T-cell (primary cell): Measurements from ENCODE around the gene DHX34. TPM values are rescaled to one million over a fixed set of nuclear protein-coding genes. Genes with fewer than 3 reads are reported as not detected.
"Not testable (repeated sequence)": the region's sequence is repeated elsewhere in the genome, so short reads cannot be mapped to it uniquely, and the experiment has no call there.

ENCODE experiments used
- ATAC-seq, 4 experiments: fragments of 200-7000 bp in 3 of 4; fragments of 150-1000 bp in 1 of 4; cut with Tn5 transposase; replicated peaks in 1 of 4; 1 replicate in 3 of 4; 2 replicates in 1 of 4; pipeline ENCODE4 v1.10.0; 2021; ENCODE audit warnings: moderate library complexity in 3 of 4, mild to moderate bottlenecking in 2 of 4, moderate number of reproducible peaks in 1 of 4
- CTCF ChIA-PET, 2 donors: fragments of 300-600 bp; sonication (Branson Sonifier 250); formaldehyde crosslinking; loops; one replicate each; lab custom pipeline; 2022; ENCODE audit warnings: antibody characterized with exemption in 2 of 2; lab: Charles Lee
- POLR2A ChIA-PET, 2 donors: fragments of 300-600 bp; sonication (Branson Sonifier 250); formaldehyde crosslinking; loops; one replicate each; lab custom pipeline; 2022; ENCODE audit warnings: antibody characterized with exemption in 2 of 2; lab: Charles Lee
- DNase-seq, 35 experiments: peaks; one replicate each; pipeline versions ENCODE4 v3.0.0 to v3.0.0-alpha.2; 2013 to 2023
- H3K27ac ChIP-seq: one replicate; pipeline ENCODE4 v1.5.1; 2013; ENCODE audit warnings: low read length
- H3K27me3 ChIP-seq, 2 experiments: replicated peaks in 1 of 2; 1 replicate in 1 of 2; 2 replicates in 1 of 2; pipeline versions ENCODE4 v1.6.1 to v1.7.0; 2013; ENCODE audit warnings: low read length in 1 of 2, mixed read lengths in 1 of 2; ENCODE audit not compliant: control insufficient read depth in 2 of 2, insufficient read depth in 2 of 2; ENCODE audit errors: extremely low read depth in 1 of 2
- H3K36me3 ChIP-seq, 2 donors: 1 replicate in 1 of 2; 2 replicates in 1 of 2; pipeline versions ENCODE4 v1.6.1 to v1.7.0; 2013; ENCODE audit warnings: low read length in 1 of 2; ENCODE audit not compliant: control insufficient read depth in 2 of 2, insufficient read depth in 1 of 2; ENCODE audit errors: extremely low read depth in 1 of 2
- H3K4me1 ChIP-seq, 2 experiments: 1 replicate in 1 of 2; 2 replicates in 1 of 2; pipeline versions ENCODE4 v1.6.1 to v1.7.0; 2013; ENCODE audit warnings: low read length in 2 of 2, mixed read lengths in 1 of 2; ENCODE audit not compliant: insufficient read depth in 2 of 2, control insufficient read depth in 1 of 2; ENCODE audit errors: extremely low read depth in 1 of 2
- H3K4me3 ChIP-seq, 2 donors: 1 replicate in 1 of 2; 2 replicates in 1 of 2; pipeline versions ENCODE4 v1.5.1 to v1.7.0; 2013; ENCODE audit warnings: mild to moderate bottlenecking in 2 of 2, low read length in 1 of 2, moderate library complexity in 1 of 2; ENCODE audit not compliant: control insufficient read depth in 1 of 2; ENCODE audit errors: extremely low read depth in 1 of 2
- H3K9me3 ChIP-seq: 2 replicates; pipeline ENCODE4 v1.7.0; 2013
- H3K27ac Mint-ChIP-seq, 2 donors: one replicate each; pipeline ENCODE4 v1.8.0; 2020 to 2021; ENCODE audit warnings: mild to moderate bottlenecking in 2 of 2, mixed read lengths in 2 of 2
- H3K27me3 Mint-ChIP-seq, 2 donors: one replicate each; pipeline ENCODE4 v1.8.0; 2021 to 2022; ENCODE audit warnings: mixed read lengths in 2 of 2
- H3K36me3 Mint-ChIP-seq: one replicate; pipeline ENCODE4 v1.8.0; 2021; ENCODE audit warnings: mixed read lengths
- H3K4me1 Mint-ChIP-seq, 3 donors: one replicate each; pipeline ENCODE4 v1.8.0; 2020 to 2022; ENCODE audit warnings: mixed read lengths in 3 of 3, mild to moderate bottlenecking in 1 of 3
- H3K4me3 Mint-ChIP-seq, 3 donors: one replicate each; pipeline ENCODE4 v1.8.0; 2020 to 2022; ENCODE audit warnings: mild to moderate bottlenecking in 3 of 3, mixed read lengths in 3 of 3, moderate library complexity in 3 of 3
- H3K9me3 Mint-ChIP-seq, 3 donors: one replicate each; pipeline ENCODE4 v1.8.0; 2020 to 2022; ENCODE audit warnings: mixed read lengths in 3 of 3
- WGBS: methylation state at CpG from one replicate; pipeline ENCODE4 v1.1.5; 2013; ENCODE audit warnings: missing lambda C conversion rate; ENCODE audit not compliant: insufficient coverage; 5-methylcytosine and 5-hydroxymethylcytosine counted together
- total RNA-seq, 35 experiments: library from RNA in 6 of 35; stranded (reverse) in 6 of 35; fragments of 120-200 nt in 1 of 35; gene quantifications; one replicate each; pipeline versions ENCODE4 v1.2.1 to v1.2.4 and lab custom pipeline; 2013 to 2026

DHX34 gene
- total RNA-seq (10 to 100 TPM; 13.4 to 30.7 (median 28.8) TPM), total RNA-seq (lab: John Stamatoyannopoulos, UW) (21.0 to 81.9 (median 46.5) reads per million in 29 experiments)
- total RNA-seq (2013), result 12.2 TPM

DNA sequence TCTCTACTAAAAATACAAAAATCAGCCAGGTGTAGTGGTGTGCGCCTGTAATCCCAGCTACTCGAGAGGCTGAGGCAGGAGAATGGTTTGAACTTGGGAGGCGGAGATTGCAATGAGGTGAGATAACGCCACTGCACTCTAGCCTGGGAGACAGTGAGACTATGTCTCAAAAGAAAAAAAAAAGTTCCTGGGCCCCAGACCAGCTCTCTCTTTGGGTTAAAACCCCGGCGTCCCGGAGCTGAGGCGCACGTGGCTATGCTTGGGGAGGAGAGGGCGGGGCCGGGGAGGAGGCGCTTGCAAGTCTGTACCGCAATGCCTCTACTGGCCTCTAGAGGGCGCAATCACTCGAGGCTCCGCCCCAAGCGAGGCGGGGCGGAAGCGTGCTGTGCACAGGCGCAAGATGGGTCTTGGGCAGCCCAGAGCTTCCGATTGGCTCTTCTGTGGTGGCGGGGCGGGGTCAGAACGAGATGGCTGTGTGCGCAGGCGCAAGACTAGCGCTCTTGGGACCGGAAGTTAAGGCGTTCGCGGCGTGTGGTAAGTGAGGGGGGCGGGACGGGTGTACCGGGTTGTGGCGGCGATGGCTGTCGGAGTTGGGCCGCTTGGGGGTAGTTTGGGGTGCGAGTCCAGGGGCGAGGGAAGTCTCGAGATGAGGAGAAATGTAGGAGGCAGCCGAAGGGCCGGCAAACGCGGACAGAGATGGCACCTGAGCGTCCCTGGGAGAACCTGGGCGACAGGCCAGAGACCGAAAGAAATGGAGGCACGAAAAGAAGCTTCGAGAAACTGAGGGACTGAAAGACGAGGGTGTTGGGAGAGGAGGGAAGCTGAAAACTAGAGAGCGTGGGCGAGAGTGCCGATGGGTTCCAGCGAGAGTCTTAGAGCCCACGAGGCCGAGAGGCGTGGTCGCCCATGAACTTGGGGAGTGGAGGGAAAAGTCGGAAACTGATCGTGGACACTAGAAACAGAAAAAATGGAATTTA, at the start of gene DHX34:
Gene DHX34 (plus strand): TSS at position 497 of the 977 bp plus-strand sequence. CDS start 3,716 bp downstream, outside the sequence.
- H3K4me1 ChIP-seq, result peaks cover 5 to 22% of the 10 kb centered on the region in 2 experiments
- DNase-seq (peak; percentile 96 to 100 (median 99)), ATAC-seq (peak; percentile 95 to 100 (median 97))
- H3K36me3 ChIP-seq, result peaks cover 7 to 23% of the 10 kb centered on the region in 2 donors
- H3K9me3 Mint-ChIP-seq, result no peaks in the 10 kb centered on the region
- peak within 1 kb of the TSS; percentile 96 to 99 (median 99) for H3K4me3 Mint-ChIP-seq
- no peaks in the 10 kb centered on the region for H3K27me3 Mint-ChIP-seq
- ChIA-PET CTCF (interaction anchor here (0.6 to 2.1 kb wide), 30 partner anchors 9 to 1463 kb away, joined by 3 to 13 read pairs (median 4); partner anchors contain the start of genes CCDC9 (in 1 of the 2), KPTN (in 1 of the 2), NAPA (in 1 of the 2) and SYNGR4 (in 1 of the 2)), POLR2A (interaction anchor here (0.6 to 1.1 kb wide), 8 partner anchors 33 to 1871 kb away, joined by 3 to 12 read pairs (median 4); partner anchors contain the start of gene NOP53 (in 1 of the 2))
- peaks cover 9% of the 10 kb centered on the region for H3K36me3 Mint-ChIP-seq
- H3K27ac ChIP-seq, result peak within 1 kb of the TSS; percentile 40
- H3K27ac Mint-ChIP-seq, result peak within 1 kb of the TSS; percentile 89 to 95
- H3K9me3 ChIP-seq, result no peaks in the 10 kb centered on the region
- 2% methylated on average over 57 of the region's 63 CpGs for WGBS
- H3K4me3 ChIP-seq, result peak within 1 kb of the TSS; percentile 74 to 84
- peaks cover 34 to 39% (median 38%) of the 10 kb centered on the region in 3 donors for H3K4me1 Mint-ChIP-seq
- H3K27me3 ChIP-seq, result peaks cover 0 to under 1% of the 10 kb centered on the region in 2 experiments

DNA sequence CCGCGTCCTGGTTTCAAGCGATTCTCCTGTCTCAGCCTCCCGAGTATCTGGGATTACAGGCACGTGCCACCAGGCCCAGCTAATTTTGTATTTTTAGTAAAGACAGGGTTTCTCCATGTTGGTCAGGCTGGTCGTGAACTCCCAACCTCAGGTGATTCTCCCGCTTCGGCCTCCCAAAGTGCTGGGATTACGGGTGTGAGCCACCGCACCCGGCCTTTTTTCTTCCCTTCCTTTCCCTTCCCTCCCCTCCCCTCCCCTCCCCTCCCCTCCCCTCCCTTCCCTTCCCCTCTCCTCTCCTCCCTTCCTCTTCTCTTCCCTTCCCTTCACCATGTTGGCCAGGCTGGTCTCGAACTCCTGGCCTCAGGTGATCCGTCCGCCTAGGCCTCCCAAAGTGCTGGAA, 48.2 kb upstream of the DHX34 start:
- H3K36me3 ChIP-seq, CTCF ChIA-PET, DNase-seq, H3K27ac Mint-ChIP-seq, H3K9me3 Mint-ChIP-seq, H3K27me3 Mint-ChIP-seq, H3K27ac ChIP-seq, POLR2A ChIA-PET, H3K36me3 Mint-ChIP-seq, H3K4me3 Mint-ChIP-seq, H3K4me3 ChIP-seq, H3K27me3 ChIP-seq, ATAC-seq, H3K9me3 ChIP-seq: not testable (repeated sequence)
- H3K4me1 ChIP-seq, result peaks cover 0 to 16% of the 10 kb centered on the region in 2 experiments
- H3K4me1 Mint-ChIP-seq, result peaks cover 12 to 20% (median 17%) of the 10 kb centered on the region in 3 donors
- WGBS, result 94% methylated on average over 4 of the region's 14 CpGs

DNA sequence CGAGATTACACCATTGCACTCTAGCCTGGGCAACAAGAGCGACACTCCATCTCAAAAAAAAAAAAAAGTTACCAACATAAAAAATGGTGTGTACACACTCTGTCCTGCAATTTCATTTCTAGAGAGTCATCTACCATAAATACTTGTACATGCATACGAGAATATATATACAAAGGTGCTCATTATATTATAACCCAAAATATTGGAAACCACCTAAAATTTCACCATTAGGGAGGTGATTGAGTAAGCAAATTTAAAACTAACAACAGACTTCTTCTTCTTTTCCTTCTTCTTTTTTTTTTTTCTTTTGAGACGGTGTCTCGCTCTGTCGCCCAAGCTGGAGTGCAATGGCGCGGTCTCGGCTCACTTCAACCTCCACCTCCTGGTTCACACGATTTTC, 46.9 kb upstream of the DHX34 start:
- POLR2A ChIA-PET, result no interaction called here
- Histone ChIP-seq H3K27ac (no peak overlapping the region), H3K4me3 (no peak overlapping the region), H3K4me1 (peaks cover 0 to 12% of the 10 kb centered on the region in 2 experiments), H3K36me3 (no peaks in the 10 kb centered on the region), H3K9me3 (no peaks in the 10 kb centered on the region), H3K27me3 (peaks cover 0 to 6% of the 10 kb centered on the region in 2 experiments)
- Mint-ChIP-seq H3K27ac (no peak overlapping the region), H3K36me3 (no peaks in the 10 kb centered on the region), H3K4me1 (peaks cover 6 to 15% (median 9%) of the 10 kb centered on the region in 3 donors), H3K9me3 (no peaks in the 10 kb centered on the region), H3K27me3 (peaks cover 9 to 13% of the 10 kb centered on the region in 2 donors), H3K4me3 (no peak overlapping the region)
- WGBS, result 85% methylated on average over 4 of the region's 10 CpGs
- ATAC-seq, result no peak
- CTCF ChIA-PET, result interaction anchor here in 1 of 2 donors (1.1 kb wide), 1 partner anchor 126 kb away, joined by 4 read pairs; no protein-coding TSS in a partner anchor
- DNase-seq, result no peak

DNA sequence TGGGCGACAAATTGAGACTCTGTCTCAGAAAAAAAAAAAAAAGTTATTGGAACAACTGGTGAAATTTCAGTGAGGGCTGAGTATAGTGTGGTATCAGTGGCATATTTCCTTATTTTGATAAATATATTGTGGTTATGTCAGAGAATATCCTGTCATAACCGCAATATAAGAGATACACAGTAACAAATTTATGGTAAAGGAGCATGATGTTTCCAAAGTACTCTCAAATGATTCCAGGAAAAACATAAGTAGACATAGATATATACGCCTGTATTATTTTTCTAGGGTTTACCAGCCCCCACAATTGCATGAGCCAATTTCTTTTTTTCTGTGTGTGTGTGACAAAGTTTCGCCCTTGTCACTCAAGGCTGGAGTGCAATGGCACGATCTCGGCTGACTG, 45.1 kb upstream of the DHX34 start:
- Mint-ChIP-seq H3K36me3 (no peaks in the 10 kb centered on the region), H3K27me3 (peaks cover 9 to 13% of the 10 kb centered on the region in 2 donors), H3K27ac (no peak overlapping the region), H3K4me1 (peaks cover 6 to 15% (median 9%) of the 10 kb centered on the region in 3 donors), H3K9me3 (no peaks in the 10 kb centered on the region), H3K4me3 (no peak overlapping the region)
- Histone ChIP-seq H3K4me1 (peaks cover 0 to 12% of the 10 kb centered on the region in 2 experiments), H3K27me3 (peaks cover 0 to 12% of the 10 kb centered on the region in 2 experiments), H3K27ac (no peak overlapping the region), H3K36me3 (no peaks in the 10 kb centered on the region), H3K4me3 (no peak overlapping the region), H3K9me3 (no peaks in the 10 kb centered on the region)
- ATAC-seq, result no peak
- ChIA-PET CTCF (interaction anchor here (0.7 to 1.1 kb wide), 3 partner anchors 21 to 99 kb away, joined by 3 to 5 read pairs (median 4); partner anchors contain the start of gene DHX34 (in 1 of the 2)), POLR2A (no interaction called here)
- no peak for DNase-seq
- WGBS, result no CpG with 5 or more reads among the region's 6 CpGs

GRCh38 chr19:47305309-47305751, 43.8 kb upstream of the DHX34 start:
- Histone ChIP-seq H3K36me3 (no peaks in the 10 kb centered on the region), H3K4me1 (peaks cover 0 to 7% of the 10 kb centered on the region in 2 experiments), H3K27me3 (peaks cover 0 to 26% of the 10 kb centered on the region in 2 experiments), H3K4me3 (no peak overlapping the region), H3K9me3 (no peaks in the 10 kb centered on the region), H3K27ac (no peak overlapping the region)
- Mint-ChIP-seq H3K36me3 (no peaks in the 10 kb centered on the region), H3K4me1 (peaks cover 6 to 13% (median 9%) of the 10 kb centered on the region in 3 donors), H3K27ac (peak overlapping the region in 1 of 2 donors; percentile 66), H3K9me3 (no peaks in the 10 kb centered on the region), H3K4me3 (no peak overlapping the region), H3K27me3 (peaks cover 13 to 26% of the 10 kb centered on the region in 2 donors)
- ATAC-seq, result peak in 1 of 4 experiments; percentile 32
- DNase-seq, result peak in 29 of 35 experiments; percentile 12 to 72 (median 37)
- POLR2A ChIA-PET, result no interaction called here
- CTCF ChIA-PET, result interaction anchor here (0.6 to 0.9 kb wide), 4 partner anchors 138 to 466 kb away, joined by 5 to 8 read pairs (median 6); no protein-coding TSS in a partner anchor
- WGBS, result 3% methylated on average over 11 of the region's 14 CpGs

GRCh38 chr19:47306303-47306702, 42.8 kb upstream of the DHX34 start:
- ChIA-PET POLR2A (no interaction called here), CTCF (interaction anchor here (0.6 to 0.9 kb wide), 2 partner anchors 160 to 346 kb away, joined by 5 to 6 read pairs; no protein-coding TSS in a partner anchor)
- H3K27ac Mint-ChIP-seq, result no peak overlapping the region

More at GRCh38 chr19:47306303-47306702, 42.8 kb upstream of the DHX34 start:
- Histone ChIP-seq H3K4me3 (no peak overlapping the region), H3K9me3 (no peaks in the 10 kb centered on the region), H3K27me3 (peaks cover 0 to 35% of the 10 kb centered on the region in 2 experiments), H3K36me3 (no peaks in the 10 kb centered on the region), H3K27ac (no peak overlapping the region), H3K4me1 (peaks cover 0 to 7% of the 10 kb centered on the region in 2 experiments)
- no peaks in the 10 kb centered on the region for H3K36me3 Mint-ChIP-seq
- WGBS, result 90% methylated on average over 2 of the region's 3 CpGs
- peaks cover 6 to 11% (median 9%) of the 10 kb centered on the region in 3 donors for H3K4me1 Mint-ChIP-seq
- no peak overlapping the region for H3K4me3 Mint-ChIP-seq
- H3K9me3 Mint-ChIP-seq, result no peaks in the 10 kb centered on the region
- DNase-seq (no peak), ATAC-seq (no peak)
- peaks cover 16 to 29% of the 10 kb centered on the region in 2 donors for H3K27me3 Mint-ChIP-seq
